ENCODE measurements around the gene RAD51B.

The RAD51B gene

DNA sequence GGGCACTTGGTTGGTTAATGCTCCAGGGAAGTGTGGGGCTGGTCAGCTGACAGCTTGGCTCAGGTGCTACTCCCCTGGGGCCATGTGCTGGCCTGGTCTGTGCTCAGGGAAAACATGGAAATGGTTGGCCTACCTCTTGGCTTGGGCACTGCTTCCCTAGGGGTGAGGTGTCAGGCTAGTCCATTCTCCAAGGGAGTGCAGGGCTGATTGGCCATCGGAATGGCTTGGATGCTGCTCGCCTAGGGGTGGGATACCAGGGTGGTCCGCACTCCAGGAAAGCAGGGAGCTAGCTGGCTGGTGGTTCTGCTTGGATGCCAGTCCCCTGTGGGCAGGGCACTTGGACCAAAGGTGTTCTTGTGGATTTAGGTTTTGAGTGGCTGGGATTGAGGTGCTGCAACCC lies 245.7 kb downstream of the RAD51B start:
- DNase-seq (ENCODE audit: low read depth in 2 of 2) = no peak
- H3K4me3 ChIP-seq (replicated peaks in 1 of 2; ENCODE audit: low read depth in 2 of 2, low read length in 2 of 2) = no peak overlapping the region
- TF ChIP-seq, protein P1, sequence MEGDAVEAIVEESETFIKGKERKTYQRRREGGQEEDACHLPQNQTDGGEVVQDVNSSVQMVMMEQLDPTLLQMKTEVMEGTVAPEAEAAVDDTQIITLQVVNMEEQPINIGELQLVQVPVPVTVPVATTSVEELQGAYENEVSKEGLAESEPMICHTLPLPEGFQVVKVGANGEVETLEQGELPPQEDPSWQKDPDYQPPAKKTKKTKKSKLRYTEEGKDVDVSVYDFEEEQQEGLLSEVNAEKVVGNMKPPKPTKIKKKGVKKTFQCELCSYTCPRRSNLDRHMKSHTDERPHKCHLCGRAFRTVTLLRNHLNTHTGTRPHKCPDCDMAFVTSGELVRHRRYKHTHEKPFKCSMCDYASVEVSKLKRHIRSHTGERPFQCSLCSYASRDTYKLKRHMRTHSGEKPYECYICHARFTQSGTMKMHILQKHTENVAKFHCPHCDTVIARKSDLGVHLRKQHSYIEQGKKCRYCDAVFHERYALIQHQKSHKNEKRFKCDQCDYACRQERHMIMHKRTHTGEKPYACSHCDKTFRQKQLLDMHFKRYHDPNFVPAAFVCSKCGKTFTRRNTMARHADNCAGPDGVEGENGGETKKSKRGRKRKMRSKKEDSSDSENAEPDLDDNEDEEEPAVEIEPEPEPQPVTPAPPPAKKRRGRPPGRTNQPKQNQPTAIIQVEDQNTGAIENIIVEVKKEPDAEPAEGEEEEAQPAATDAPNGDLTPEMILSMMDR (IDR thresholded peaks at IDR 0.05; ENCODE audit: low read depth, low read length) = no peak

DNA sequence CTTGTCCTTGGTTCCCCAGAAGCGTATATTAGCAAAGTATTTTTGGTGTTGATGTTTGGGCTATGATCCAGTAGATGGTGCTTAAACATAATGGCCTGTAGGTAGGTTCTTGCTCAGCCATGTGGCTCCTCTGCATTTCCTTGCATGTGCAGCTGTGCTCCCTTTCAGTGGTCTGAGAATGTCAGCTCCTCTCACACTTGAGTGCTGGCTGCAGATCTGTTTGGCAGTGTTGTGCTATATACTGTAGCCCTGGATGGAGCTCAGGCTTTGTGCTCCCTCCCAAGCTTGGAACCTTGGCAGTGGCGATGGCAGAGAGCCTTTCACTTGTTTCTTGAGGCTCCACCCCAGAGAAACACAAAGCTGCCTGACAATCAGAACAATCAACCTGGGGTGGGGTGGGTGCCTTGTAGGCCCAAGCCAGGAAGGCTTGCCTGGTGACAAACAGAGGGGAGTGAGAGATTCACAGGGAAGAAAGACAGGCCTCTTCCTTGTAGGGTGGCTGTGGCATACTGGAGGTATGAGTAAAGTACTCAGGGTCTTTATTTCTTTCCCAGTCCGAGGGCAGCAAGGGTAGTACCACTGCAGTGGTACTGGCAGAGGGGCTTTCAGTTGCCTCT lies 255.3 kb downstream of the RAD51B start:
- TF ChIP-seq, protein P1 (IDR thresholded peaks at IDR 0.05; ENCODE audit: low read depth, low read length) = no peak
- H3K4me3 ChIP-seq (replicated peaks in 1 of 2; ENCODE audit: low read depth in 2 of 2, low read length in 2 of 2) = no peak overlapping the region
- peak in 1 of 2 donors; percentile 10 for DNase-seq (ENCODE audit: low read depth in 2 of 2)

DNA sequence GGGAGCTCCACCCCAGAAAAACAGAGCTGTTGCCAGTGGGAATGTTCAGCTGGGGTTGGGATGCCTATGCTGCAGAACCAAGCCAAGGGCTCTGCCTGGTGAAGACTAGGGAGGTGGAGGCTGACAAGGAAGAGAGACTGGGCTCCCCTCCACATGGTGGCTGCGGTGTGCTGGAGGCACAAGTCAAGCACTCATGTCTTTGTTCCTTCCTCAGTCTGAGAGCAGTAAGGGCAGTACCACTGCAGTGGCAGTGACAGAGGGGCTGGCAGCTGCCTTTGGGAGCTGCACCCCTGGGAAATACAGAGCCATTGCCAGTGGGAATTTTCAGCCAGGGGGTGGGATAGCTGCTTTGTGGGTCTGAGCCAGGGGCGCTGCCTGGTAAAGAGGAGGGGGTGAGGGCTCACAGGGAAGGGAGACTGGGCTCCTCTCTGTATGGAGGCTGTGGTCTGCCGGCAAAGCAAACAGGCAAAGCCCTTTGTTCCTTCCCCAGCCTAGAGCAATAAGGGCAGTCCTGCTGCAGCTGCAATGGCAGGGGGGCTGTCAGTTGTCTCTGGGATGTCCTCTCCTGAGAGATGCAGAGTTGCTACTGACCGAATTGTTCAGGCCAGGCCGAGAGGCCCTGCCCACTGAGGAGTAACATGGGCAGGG lies 255.9 kb downstream of the RAD51B start:
- TF ChIP-seq, protein P1 (IDR thresholded peaks at IDR 0.05; ENCODE audit: low read depth, low read length) = no peak
- DNase-seq (ENCODE audit: low read depth in 2 of 2) = no peak
- H3K4me3 ChIP-seq (replicated peaks in 1 of 2; ENCODE audit: low read depth in 2 of 2, low read length in 2 of 2) = no peak overlapping the region

DNA sequence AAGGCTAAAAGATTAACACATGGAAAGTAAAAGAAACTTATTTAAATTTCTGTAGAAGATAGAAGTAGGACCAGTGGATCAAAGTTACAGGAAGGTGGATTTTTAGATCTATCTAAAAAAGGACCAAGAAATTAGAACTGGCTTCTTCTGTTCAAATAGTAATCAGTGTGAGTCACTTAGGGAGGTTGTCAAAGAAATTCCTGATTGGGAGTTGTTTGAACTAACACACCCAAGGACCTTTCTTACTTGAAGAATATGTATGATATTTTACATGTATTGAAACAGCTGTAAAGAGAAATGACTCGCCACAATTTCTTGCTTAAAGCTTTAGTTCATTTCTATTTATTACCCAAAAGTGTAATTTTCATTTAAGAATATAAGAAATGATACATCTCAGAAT lies 256.9 kb downstream of the RAD51B start:
- peak; percentile 14 to 48 for DNase-seq (ENCODE audit: low read depth in 2 of 2)
- no peak overlapping the region for H3K4me3 ChIP-seq (replicated peaks in 1 of 2; ENCODE audit: low read depth in 2 of 2, low read length in 2 of 2)
- TF ChIP-seq, protein P1 (IDR thresholded peaks at IDR 0.05; ENCODE audit: low read depth, low read length) = no peak

DNA sequence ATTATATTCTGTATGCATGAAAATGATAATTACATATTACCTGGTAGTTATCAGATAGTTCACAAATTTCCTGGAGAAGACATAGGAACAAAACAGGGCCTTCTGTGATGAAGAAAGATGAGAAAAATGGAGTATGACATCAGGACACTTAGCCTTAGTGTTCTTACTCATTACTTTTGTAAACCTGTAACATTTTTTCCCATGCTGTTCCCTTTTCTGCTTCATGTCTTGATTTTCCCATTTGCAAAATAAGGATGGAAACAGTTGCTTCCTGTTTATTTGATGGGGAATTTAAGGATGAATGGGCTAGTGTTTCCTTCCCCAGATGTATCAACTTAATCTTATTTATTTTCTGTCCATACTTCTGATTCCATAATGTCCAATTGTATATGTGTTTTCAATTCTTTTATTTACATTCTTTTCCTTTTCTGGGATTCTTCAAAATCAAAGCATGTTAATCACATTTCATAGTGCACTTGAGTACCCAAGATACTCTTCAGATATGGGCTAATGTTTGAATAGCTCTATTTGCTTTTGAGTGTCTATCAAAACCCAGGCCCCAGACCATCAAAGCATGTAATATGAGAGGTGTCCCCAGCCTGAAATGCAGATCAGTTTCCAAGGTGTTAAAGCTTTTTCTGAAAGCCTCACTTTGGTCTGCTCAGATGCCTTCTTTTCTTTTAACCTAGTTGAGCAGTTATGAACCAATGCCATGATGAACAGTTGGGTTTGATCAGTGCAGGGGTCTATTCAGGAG lies 260.5 kb downstream of the RAD51B start:
- TF ChIP-seq, protein P1 (IDR thresholded peaks at IDR 0.05; ENCODE audit: low read depth, low read length) = no peak
- H3K4me3 ChIP-seq (replicated peaks in 1 of 2; ENCODE audit: low read depth in 2 of 2, low read length in 2 of 2) = no peak overlapping the region
- no peak for DNase-seq (ENCODE audit: low read depth in 2 of 2)

DNA sequence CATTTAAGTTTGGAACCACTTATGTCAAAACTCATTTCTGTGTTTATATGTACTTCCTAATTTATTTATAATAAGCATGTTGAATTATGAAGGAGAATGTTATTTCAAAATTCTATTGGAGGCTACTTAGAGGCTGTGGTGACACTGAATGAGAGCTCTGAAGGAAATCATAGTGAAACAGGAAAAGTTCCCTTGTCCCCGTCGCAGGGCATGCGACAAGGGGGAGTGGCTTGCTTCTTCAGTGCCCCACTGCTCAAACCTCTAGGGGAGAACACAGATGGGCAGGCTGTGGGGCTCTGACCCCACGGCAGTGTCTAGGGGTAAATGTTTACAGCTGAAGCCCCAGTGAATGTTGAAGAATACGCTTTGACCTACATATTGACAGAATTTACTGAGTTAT lies 261.9 kb downstream of the RAD51B start:
- DNase-seq (ENCODE audit: low read depth in 2 of 2) = no peak
- TF ChIP-seq, protein P1 (IDR thresholded peaks at IDR 0.05; ENCODE audit: low read depth, low read length) = no peak
- no peak overlapping the region for H3K4me3 ChIP-seq (replicated peaks in 1 of 2; ENCODE audit: low read depth in 2 of 2, low read length in 2 of 2)

Measured in cardiac fibroblast (primary cell).